Activated CD4-positive, CD25-positive, alpha-beta regulatory T cell treated with anti-CD3 and anti-CD28 coated beads, Interleukin-2, amount 50 U/mL, for 16 hours (primary cell): Measurements from ENCODE around the gene DENND1B.

ENCODE experiments used
- DNase-seq: peaks from one replicate; pipeline ENCODE4 v3.0.0-alpha.2; 2020; ENCODE audit warnings: low read depth, low spot score

Gene DENND1B

DNA sequence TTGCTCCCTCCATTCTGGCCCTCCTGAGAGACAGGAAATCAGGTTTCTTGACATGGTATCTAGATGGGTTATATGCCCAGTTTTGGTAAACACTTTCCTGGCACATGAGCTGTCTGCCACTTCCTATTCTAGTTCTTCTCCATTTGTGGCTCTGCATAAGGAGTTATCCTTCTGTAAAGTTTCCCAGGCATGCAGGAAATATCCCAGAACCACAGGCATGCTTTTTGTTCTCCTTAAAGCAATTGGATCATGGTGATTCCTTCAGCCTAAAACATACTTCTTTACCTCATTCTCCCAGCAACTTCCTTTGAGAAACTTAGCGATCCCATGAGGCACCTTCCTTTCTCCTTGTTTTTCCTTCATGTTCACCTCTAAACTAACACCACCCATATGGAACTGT, 307.4 kb downstream of the DENND1B start:
- DNase-seq: no peak

DNA sequence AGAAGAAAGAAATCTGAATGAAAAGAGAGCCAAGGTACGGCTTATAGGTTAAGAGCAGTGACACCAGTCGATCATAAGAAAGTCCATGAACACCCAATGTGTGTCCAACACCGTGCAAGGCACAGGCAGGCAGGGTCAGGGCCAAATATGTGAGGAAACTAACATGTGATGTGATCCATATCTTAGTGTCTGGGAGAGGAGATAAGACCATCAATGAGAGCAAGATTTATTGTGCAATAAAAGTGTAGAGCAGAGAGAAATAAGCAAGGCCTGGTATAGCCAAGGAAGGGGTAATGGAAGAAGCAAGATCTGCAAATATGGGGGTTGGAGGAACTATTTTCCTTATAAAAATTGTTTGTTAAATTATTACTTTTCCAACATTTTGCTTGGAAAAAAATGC, 308.5 kb downstream of the DENND1B start:
- DNase-seq: no peak

DNA sequence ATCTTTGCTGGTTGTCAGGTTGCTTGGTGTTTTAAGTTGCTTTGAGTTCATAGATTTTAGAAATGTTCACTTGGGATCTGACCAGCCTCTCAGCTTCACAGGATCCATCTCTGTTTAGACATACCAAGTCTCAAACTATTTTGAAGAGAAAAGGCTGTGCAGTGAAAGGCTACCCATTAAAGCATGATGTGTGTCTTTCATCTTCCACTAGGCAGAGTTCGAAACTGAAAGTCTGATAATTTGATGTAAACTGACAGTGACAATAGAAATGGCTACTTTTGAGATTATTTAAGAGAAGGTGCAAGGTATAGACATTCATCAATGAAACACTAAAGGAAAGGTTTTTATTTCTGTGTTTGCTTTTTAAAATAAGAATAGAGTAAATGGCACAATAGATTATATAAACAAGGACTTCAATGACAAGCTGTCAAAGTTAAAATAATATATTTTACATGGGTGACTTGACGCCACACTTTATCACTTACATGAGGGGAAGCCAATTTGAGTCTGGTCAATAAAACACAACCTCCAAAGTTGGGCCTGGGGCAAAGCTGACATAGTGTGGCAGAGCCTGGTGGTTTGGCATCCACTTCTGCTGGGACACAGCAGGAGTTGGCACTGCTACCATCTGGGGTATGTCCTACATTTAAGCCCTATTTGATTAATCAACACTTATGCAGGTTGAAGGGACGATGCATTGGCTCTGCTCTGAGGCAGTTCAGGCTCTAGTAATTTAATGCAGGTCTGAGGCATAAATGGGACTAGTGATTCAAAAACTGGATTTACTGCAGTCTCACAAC, 309.6 kb downstream of the DENND1B start:
- no peak for DNase-seq

DNA sequence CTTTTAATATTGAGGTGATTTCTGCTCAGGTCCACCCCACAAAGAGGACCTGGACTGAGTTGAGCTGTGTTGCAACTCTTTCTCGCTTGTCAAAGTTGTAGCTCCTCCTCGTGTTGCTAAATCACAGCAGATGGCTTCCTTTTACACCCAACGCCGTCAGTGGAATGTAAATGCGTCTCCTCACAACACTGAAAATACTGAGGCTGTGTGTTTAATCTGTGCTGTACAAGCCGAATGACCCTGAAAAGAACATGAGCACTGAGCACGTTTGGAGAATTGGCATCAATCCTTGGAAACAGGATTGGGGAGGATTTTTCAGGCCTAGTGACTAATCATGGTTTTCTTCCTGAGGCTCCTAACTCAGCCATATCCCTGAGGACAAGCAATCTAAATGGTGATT, 311.2 kb downstream of the DENND1B start:
- no peak for DNase-seq

DNA sequence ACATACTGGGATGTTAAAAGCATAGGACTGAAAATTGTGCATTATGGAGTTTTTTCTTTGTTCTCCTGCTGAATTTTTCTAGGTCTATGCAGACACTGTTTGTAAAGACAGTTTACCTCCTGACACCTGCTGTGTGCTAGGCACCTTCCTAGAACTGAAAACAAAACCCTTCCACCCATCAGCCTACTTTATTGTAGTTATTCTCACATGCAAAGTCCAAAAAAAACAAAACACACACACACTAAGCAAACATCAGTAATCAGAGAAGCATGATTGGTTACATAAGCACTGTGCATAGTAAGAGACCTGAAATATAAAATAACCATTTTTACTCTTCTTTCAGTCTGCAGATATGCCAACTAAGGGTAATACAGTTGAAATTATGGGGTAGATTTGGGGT, 312.1 kb downstream of the DENND1B start:
- DNase-seq: no peak

DNA sequence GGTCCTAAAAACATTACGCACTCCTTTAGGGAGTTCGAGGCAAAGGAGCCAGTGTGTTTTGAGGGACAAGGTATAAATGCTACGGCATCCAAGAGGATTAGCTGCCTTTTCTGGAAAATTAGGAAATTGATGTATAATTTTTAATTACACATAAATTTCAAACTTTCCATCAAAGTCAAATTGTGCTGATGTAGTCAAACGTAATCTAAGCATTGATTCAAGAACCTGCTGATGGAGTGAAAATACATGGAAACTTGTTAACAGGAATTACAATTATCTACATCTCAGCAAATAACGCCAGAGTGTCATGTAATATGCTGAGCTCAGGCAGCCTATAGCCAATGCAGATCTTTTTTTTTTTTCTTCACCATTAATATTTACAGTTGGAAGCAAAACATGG, 312.7 kb downstream of the DENND1B start:
- no peak for DNase-seq
